RWPE1 (cell line): ENCODE data around the gene PRPSAP2.

Experiments used
- CTCF ChIA-PET: fragments of 350-600 bp; sonication (Branson Sonifier 250); formaldehyde crosslinking; extraction: SDS; loops from one replicate; lab custom pipeline; 2021; lab: Yijun Ruan, JAX
- POLR2A ChIA-PET: fragments of 400-600 bp; formaldehyde crosslinking; extraction: SDS; loops from one replicate; lab custom pipeline; 2020; ENCODE audit warnings: antibody characterized with exemption; ENCODE audit not compliant: low non-redundant PET; lab: Yijun Ruan, JAX
- DNase-seq: peaks from one replicate; pipeline ENCODE4 v3.0.0; 2012; ENCODE audit warnings: low spot score
- H3K27ac ChIP-seq: fragments of 450-650 bp; 2 replicates; pipeline ENCODE4 v1.5.1; 2017
- TF ChIP-seq, protein P1 (sequence below): fragments of 450-650 bp; conservative IDR thresholded peaks from 2 replicates; pipeline ENCODE4 v1.5.1; 2017; ENCODE audit warnings: low read depth, mild to moderate bottlenecking

Gene PRPSAP2

GRCh38 chr17:18910881-18911280, 53.0 kb downstream of the PRPSAP2 start:
- no peak overlapping the region for H3K27ac ChIP-seq
- ChIA-PET CTCF (no interaction called here), POLR2A (no interaction called here)
- no peak for DNase-seq
- TF ChIP-seq, protein P1, sequence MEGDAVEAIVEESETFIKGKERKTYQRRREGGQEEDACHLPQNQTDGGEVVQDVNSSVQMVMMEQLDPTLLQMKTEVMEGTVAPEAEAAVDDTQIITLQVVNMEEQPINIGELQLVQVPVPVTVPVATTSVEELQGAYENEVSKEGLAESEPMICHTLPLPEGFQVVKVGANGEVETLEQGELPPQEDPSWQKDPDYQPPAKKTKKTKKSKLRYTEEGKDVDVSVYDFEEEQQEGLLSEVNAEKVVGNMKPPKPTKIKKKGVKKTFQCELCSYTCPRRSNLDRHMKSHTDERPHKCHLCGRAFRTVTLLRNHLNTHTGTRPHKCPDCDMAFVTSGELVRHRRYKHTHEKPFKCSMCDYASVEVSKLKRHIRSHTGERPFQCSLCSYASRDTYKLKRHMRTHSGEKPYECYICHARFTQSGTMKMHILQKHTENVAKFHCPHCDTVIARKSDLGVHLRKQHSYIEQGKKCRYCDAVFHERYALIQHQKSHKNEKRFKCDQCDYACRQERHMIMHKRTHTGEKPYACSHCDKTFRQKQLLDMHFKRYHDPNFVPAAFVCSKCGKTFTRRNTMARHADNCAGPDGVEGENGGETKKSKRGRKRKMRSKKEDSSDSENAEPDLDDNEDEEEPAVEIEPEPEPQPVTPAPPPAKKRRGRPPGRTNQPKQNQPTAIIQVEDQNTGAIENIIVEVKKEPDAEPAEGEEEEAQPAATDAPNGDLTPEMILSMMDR: no peak

GRCh38 chr17:18916816-18917500, 59.0 kb downstream of the PRPSAP2 start:
- POLR2A ChIA-PET: no interaction called here
- H3K27ac ChIP-seq: no peak overlapping the region
- DNase-seq: no peak
- CTCF ChIA-PET: no interaction called here
- TF ChIP-seq, protein P1: no peak

- no peak overlapping the region for H3K27ac ChIP-seq
- TF ChIP-seq, protein P1: no peak
- DNase-seq: no peak
- CTCF ChIA-PET: no interaction called here
- POLR2A ChIA-PET: no interaction called here
Measured at GRCh38 chr17:18917506-18918032, 59.6 kb downstream of the PRPSAP2 start.

DNA sequence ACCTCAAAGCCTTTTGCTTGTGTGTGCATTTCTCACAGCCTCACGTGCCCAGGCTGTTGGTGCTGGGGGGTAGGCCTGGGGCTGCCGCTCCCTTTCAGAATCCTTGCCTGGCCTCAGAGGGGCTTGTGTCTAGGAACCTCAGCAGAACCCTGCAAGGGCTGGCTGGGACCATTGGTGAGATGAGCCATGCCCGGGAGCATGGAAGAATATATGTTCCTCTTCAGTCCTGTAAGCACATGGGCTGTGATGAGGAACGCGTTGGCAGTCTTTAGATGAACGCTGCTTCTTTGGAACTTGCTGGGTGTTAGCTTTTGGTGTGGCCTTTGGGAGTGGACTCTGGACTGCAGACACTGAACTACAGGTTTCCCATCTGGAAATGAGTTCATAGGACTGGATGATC, 62.0 kb downstream of the PRPSAP2 start:
- CTCF ChIA-PET: no interaction called here
- TF ChIP-seq, protein P1: no peak
- POLR2A ChIA-PET: no interaction called here
- DNase-seq: no peak
- peak overlapping the region; percentile 22; the same call in 1 of the 2 replicates for H3K27ac ChIP-seq

GRCh38 chr17:18920911-18921441, 63.0 kb downstream of the PRPSAP2 start:
- POLR2A ChIA-PET: no interaction called here
- DNase-seq: peak; percentile 38
- no peak overlapping the region for H3K27ac ChIP-seq
- CTCF ChIA-PET: no interaction called here
- TF ChIP-seq, protein P1: no peak

GRCh38 chr17:18921485-18921884, 63.6 kb downstream of the PRPSAP2 start:
- TF ChIP-seq, protein P1: no peak
- ChIA-PET POLR2A (no interaction called here), CTCF (no interaction called here)
- no peak for DNase-seq
- H3K27ac ChIP-seq: no peak overlapping the region
